Thyroid gland (tissue), 4 donors: Measurements from ENCODE around the gene PKP2.

ENCODE experiments used
- POLR2A ChIP-seq, 2 donors: fragments of 450-650 bp; IDR thresholded peaks; one replicate each; pipeline ENCODE4 v1.6.1; 2017; ENCODE audit warnings: antibody characterized with exemption in 2 of 2, mild to moderate bottlenecking in 2 of 2, moderate library complexity in 1 of 2
- TF ChIP-seq, protein P1 (sequence below), 6 experiments: fragments of 200-600 bp in 3 of 6; fragments of 450-650 bp in 3 of 6; sonication (generic) in 3 of 6; IDR thresholded peaks; one replicate each; pipeline ENCODE4 v1.5.1; 2016 to 2019; ENCODE audit warnings: antibody characterized with exemption in 6 of 6, mild to moderate bottlenecking in 2 of 6, inconsistent platforms in 1 of 6, moderate library complexity in 1 of 6

DNA sequence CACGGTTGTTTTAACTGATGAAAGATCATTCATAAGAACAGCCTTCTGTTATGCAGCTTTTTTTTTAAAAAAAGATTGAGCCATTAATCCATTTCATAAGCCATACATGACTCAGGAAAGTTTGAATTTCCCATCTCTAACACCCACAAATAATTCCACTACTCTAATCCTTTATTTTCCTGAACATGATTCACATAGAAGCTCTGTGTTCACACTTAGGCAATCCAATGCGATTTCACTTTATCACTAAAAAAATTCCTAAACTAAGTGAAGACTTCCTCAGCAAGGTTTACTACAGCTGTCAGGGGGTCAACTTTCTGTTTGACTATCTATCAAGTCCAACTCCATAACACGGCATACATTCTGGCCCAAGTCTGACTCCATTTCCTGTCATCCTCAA, 25.9 kb downstream of the PKP2 start:
- TF ChIP-seq, protein P1, sequence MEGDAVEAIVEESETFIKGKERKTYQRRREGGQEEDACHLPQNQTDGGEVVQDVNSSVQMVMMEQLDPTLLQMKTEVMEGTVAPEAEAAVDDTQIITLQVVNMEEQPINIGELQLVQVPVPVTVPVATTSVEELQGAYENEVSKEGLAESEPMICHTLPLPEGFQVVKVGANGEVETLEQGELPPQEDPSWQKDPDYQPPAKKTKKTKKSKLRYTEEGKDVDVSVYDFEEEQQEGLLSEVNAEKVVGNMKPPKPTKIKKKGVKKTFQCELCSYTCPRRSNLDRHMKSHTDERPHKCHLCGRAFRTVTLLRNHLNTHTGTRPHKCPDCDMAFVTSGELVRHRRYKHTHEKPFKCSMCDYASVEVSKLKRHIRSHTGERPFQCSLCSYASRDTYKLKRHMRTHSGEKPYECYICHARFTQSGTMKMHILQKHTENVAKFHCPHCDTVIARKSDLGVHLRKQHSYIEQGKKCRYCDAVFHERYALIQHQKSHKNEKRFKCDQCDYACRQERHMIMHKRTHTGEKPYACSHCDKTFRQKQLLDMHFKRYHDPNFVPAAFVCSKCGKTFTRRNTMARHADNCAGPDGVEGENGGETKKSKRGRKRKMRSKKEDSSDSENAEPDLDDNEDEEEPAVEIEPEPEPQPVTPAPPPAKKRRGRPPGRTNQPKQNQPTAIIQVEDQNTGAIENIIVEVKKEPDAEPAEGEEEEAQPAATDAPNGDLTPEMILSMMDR (IDR thresholded peaks at IDR 0.05), result no peak
- TF ChIP-seq POLR2A (IDR thresholded peaks at IDR 0.05), result no peak
